ENCODE results near the gene TUBB6. TPM values are rescaled to one million over a fixed set of nuclear protein-coding genes. Genes with fewer than 3 reads are reported as not detected.

TUBB6 gene
- total RNA-seq, 1 experiment from 2014 or later: 240 TPM

- ChIA-PET CTCF (interaction anchor here (1.1 to 3.5 kb wide), 4 partner anchors 9 to 47 kb away, joined by 3 to 35 read pairs (median 8); no protein-coding TSS in a partner anchor), POLR2A (interaction anchor here (1.2 kb wide), 1 partner anchor 59 kb away, joined by 5 read pairs; no protein-coding TSS in a partner anchor)
- H3K27me3 Mint-ChIP-seq (ENCODE audit: low read depth): no peaks in the 10 kb centered on the region
- no peak overlapping the region for H3K27ac Mint-ChIP-seq
- H3K36me3 Mint-ChIP-seq: peaks cover 51% of the 10 kb centered on the region
- no peaks in the 10 kb centered on the region for H3K9me3 Mint-ChIP-seq
- H3K4me1 Mint-ChIP-seq: peaks cover 4% of the 10 kb centered on the region
- DNase-seq (ENCODE audit: low spot score): no peak
- ATAC-seq: no peak
- TF ChIP-seq IRF1 (CRISPR knock-in tag; IDR thresholded peaks at IDR 0.05) (no peak), USF1 (CRISPR knock-in tag; IDR thresholded peaks at IDR 0.05) (no peak), ERG (CRISPR knock-in tag; IDR thresholded peaks at IDR 0.05) (no peak), TCF7 (CRISPR knock-in tag; IDR thresholded peaks at IDR 0.05; ENCODE audit: low read depth) (no peak), SMAD3 (CRISPR knock-in tag; IDR thresholded peaks at IDR 0.05; ENCODE audit: borderline replicate concordance) (no peak), RELA (CRISPR knock-in tag; IDR thresholded peaks at IDR 0.05; ENCODE audit: borderline replicate concordance) (no peak), JUN (CRISPR knock-in tag; IDR thresholded peaks at IDR 0.05) (no peak), CDX4 (CRISPR knock-in tag; IDR thresholded peaks at IDR 0.05; ENCODE audit: borderline replicate concordance) (no peak), NFE2L1 (CRISPR knock-in tag; IDR thresholded peaks at IDR 0.05) (no peak)
- TF ChIP-seq, protein P1, sequence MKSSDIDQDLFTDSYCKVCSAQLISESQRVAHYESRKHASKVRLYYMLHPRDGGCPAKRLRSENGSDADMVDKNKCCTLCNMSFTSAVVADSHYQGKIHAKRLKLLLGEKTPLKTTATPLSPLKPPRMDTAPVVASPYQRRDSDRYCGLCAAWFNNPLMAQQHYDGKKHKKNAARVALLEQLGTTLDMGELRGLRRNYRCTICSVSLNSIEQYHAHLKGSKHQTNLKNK (CRISPR knock-in tag; IDR thresholded peaks at IDR 0.05): no peak
- TF ChIP-seq, protein P2, sequence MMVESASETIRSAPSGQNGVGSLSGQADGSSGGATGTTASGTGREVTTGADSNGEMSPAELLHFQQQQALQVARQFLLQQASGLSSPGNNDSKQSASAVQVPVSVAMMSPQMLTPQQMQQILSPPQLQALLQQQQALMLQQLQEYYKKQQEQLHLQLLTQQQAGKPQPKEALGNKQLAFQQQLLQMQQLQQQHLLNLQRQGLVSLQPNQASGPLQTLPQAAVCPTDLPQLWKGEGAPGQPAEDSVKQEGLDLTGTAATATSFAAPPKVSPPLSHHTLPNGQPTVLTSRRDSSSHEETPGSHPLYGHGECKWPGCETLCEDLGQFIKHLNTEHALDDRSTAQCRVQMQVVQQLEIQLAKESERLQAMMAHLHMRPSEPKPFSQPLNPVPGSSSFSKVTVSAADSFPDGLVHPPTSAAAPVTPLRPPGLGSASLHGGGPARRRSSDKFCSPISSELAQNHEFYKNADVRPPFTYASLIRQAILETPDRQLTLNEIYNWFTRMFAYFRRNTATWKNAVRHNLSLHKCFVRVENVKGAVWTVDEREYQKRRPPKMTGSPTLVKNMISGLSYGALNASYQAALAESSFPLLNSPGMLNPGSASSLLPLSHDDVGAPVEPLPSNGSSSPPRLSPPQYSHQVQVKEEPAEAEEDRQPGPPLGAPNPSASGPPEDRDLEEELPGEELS (CRISPR knock-in tag; IDR thresholded peaks at IDR 0.05): no peak
- TF ChIP-seq, protein P3, sequence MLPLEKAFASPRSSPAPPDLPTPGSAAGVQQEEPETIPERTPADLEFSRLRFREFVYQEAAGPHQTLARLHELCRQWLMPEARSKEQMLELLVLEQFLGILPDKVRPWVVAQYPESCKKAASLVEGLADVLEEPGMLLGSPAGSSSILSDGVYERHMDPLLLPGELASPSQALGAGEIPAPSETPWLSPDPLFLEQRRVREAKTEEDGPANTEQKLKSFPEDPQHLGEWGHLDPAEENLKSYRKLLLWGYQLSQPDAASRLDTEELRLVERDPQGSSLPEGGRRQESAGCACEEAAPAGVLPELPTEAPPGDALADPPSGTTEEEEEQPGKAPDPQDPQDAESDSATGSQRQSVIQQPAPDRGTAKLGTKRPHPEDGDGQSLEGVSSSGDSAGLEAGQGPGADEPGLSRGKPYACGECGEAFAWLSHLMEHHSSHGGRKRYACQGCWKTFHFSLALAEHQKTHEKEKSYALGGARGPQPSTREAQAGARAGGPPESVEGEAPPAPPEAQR (CRISPR knock-in tag; IDR thresholded peaks at IDR 0.05): no peak
- TF ChIP-seq, protein P4, sequence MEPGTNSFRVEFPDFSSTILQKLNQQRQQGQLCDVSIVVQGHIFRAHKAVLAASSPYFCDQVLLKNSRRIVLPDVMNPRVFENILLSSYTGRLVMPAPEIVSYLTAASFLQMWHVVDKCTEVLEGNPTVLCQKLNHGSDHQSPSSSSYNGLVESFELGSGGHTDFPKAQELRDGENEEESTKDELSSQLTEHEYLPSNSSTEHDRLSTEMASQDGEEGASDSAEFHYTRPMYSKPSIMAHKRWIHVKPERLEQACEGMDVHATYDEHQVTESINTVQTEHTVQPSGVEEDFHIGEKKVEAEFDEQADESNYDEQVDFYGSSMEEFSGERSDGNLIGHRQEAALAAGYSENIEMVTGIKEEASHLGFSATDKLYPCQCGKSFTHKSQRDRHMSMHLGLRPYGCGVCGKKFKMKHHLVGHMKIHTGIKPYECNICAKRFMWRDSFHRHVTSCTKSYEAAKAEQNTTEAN (CRISPR knock-in tag; IDR thresholded peaks at IDR 0.05): no peak
- TF ChIP-seq, protein P5, sequence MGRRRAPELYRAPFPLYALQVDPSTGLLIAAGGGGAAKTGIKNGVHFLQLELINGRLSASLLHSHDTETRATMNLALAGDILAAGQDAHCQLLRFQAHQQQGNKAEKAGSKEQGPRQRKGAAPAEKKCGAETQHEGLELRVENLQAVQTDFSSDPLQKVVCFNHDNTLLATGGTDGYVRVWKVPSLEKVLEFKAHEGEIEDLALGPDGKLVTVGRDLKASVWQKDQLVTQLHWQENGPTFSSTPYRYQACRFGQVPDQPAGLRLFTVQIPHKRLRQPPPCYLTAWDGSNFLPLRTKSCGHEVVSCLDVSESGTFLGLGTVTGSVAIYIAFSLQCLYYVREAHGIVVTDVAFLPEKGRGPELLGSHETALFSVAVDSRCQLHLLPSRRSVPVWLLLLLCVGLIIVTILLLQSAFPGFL (CRISPR knock-in tag; IDR thresholded peaks at IDR 0.05; ENCODE audit: borderline replicate concordance): no peak
- no peak overlapping the region for H3K4me3 Mint-ChIP-seq
These were observed 10.8 kb downstream of the TUBB6 start for GRCh38 chr18:12318857-12319256.

DNA sequence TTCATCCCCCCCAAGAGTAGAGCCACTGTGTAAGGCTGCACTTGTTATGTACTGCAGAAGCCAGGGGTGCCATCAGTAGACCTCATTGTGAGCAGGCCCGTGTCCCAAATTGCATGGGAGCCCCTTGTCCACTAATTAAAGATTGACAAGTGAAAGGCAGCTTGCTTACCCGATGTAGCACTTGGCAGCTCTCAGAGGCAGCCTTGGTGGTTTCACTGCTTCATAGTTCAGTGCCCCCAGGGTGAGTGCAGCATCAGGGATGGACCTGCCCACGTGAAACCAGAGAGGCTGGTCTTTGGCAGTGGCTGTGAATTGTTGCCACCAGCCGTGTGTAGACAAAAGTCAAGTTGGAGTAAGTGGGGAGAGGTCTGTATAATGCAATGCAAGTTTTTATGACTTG is 13.3 kb downstream of the TUBB6 start:
- Mint-ChIP-seq H3K27ac (no peak overlapping the region), H3K4me1 (no peaks in the 10 kb centered on the region), H3K36me3 (peaks cover 56% of the 10 kb centered on the region), H3K27me3 (ENCODE audit: low read depth) (no peaks in the 10 kb centered on the region), H3K9me3 (no peaks in the 10 kb centered on the region), H3K4me3 (no peak overlapping the region)
- ChIA-PET POLR2A (no interaction called here), CTCF (interaction anchor here (0.6 to 1.4 kb wide), 2 partner anchors 13 to 18 kb away, joined by 3 to 4 read pairs; partner anchors contain the start of gene TUBB6)
- ATAC-seq: no peak; the same call in 1 of the 2 replicates
- DNase-seq (ENCODE audit: low spot score): no peak
- no peak for TF ChIP-seq CREB1 (CRISPR knock-in tag; IDR thresholded peaks at IDR 0.05)
- TF ChIP-seq ZNF232 (CRISPR knock-in tag; IDR thresholded peaks at IDR 0.05): no peak
- TF ChIP-seq, protein P6, sequence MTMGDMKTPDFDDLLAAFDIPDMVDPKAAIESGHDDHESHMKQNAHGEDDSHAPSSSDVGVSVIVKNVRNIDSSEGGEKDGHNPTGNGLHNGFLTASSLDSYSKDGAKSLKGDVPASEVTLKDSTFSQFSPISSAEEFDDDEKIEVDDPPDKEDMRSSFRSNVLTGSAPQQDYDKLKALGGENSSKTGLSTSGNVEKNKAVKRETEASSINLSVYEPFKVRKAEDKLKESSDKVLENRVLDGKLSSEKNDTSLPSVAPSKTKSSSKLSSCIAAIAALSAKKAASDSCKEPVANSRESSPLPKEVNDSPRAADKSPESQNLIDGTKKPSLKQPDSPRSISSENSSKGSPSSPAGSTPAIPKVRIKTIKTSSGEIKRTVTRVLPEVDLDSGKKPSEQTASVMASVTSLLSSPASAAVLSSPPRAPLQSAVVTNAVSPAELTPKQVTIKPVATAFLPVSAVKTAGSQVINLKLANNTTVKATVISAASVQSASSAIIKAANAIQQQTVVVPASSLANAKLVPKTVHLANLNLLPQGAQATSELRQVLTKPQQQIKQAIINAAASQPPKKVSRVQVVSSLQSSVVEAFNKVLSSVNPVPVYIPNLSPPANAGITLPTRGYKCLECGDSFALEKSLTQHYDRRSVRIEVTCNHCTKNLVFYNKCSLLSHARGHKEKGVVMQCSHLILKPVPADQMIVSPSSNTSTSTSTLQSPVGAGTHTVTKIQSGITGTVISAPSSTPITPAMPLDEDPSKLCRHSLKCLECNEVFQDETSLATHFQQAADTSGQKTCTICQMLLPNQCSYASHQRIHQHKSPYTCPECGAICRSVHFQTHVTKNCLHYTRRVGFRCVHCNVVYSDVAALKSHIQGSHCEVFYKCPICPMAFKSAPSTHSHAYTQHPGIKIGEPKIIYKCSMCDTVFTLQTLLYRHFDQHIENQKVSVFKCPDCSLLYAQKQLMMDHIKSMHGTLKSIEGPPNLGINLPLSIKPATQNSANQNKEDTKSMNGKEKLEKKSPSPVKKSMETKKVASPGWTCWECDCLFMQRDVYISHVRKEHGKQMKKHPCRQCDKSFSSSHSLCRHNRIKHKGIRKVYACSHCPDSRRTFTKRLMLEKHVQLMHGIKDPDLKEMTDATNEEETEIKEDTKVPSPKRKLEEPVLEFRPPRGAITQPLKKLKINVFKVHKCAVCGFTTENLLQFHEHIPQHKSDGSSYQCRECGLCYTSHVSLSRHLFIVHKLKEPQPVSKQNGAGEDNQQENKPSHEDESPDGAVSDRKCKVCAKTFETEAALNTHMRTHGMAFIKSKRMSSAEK (CRISPR knock-in tag; IDR thresholded peaks at IDR 0.05; ENCODE audit: borderline replicate concordance): no peak
- no peak for TF ChIP-seq GABPB1 (CRISPR knock-in tag; IDR thresholded peaks at IDR 0.05)
- TF ChIP-seq ZNF219 (CRISPR knock-in tag; IDR thresholded peaks at IDR 0.05; ENCODE audit: borderline replicate concordance): no peak
- TF ChIP-seq, protein P7, sequence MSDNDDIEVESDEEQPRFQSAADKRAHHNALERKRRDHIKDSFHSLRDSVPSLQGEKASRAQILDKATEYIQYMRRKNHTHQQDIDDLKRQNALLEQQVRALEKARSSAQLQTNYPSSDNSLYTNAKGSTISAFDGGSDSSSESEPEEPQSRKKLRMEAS (CRISPR knock-in tag; IDR thresholded peaks at IDR 0.05): no peak

All from WTC11 (cell line).